HG03521 (cell line): ENCODE data around the gene DRAM1.
"Not testable (repeated sequence)": the region's sequence is repeated elsewhere in the genome, so short reads cannot be mapped to it uniquely, and the experiment has no call there.

Experiments used
- ATAC-seq: cut with Tn5 transposase; IDR thresholded peaks from one replicate; pipeline ENCODE4 v1.9.1; 2021; ENCODE audit warnings: mild to moderate bottlenecking, moderate library complexity; ENCODE audit not compliant: unreplicated experiment

The DRAM1 gene

GRCh38 chr12:101858361-101858760, 19.0 kb upstream of the DRAM1 start:
- ATAC-seq, result no peak

- ATAC-seq, result peak; percentile 36
Observed at GRCh38 chr12:101859664-101860607, 17.4 kb upstream of the DRAM1 start.

DNA sequence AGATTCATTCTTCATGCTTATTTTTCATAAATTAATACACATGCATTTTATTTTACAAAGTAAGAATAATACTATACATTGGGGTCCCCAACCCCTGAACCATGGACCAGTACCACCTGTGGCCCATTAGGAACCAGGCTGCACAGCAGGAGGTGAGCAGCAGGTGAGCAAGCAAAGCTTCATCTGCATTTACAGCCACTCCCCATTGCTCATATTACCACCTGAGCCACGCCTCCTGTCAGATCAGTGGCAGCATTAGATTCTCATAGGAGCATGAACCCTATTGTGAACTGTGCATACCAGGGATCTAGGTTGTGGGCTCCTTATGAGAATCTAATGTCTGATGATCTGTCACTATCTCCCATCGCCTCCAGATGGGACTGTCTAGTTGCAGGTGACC, 15.7 kb upstream of the DRAM1 start:
- not testable (repeated sequence) for ATAC-seq

DNA sequence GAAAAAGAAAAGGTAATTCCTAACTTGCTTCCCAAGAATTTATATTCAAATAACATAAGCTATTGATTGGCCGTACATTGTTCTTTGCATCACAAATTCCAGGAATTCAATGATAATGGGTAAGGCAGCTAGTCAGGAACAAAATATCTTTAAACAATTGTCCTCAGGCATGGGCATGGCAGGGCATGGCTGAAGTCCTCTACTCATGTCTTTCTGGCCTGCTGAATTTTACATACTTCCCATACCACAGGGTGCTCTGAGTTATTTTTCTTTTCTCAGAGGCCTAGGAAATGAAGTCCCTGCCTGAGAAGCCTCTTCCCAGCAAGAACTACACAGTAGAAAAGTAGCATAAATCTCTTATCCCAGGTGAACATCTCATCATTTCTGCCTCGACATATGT, 15.1 kb upstream of the DRAM1 start:
- no peak for ATAC-seq

GRCh38 chr12:101863981-101864380, 13.4 kb upstream of the DRAM1 start:
- ATAC-seq, result no peak

DNA sequence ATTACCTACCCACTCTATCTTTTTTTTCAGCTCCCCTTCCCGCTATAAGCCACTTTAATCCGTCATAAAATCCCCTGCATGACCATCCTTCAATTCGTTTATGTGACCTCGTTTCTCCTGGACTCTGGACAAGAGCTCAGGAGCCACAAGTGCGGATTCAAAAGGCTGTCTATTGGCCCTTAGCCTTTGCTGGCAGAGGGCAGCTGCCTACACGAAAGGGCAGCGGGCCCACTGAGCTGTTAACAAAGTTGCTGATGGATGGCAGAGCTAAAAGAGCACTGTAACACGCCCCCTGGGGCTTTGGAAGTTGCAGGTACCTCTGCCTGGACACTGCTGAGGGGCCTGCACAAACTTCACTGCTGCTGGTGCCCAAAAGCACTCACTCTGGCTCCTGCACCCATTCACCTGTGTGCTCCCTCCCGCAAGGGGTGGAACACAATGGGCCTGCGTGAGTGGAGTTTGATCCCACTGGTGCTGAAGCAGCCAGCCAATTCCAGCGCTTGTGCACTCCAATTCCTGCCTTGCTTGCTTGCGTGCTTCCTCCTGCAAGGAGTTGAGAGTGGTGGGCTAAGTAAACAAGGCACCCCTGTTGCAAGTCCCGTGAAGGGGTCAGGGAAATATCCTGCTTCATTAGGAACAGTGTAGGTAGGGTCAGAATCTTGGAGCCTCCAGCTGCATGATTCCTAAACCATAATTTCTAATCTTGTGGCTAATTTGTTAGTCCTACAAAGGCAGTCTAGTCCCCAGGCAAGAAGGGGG, 10.6 kb upstream of the DRAM1 start:
- no peak for ATAC-seq

DNA sequence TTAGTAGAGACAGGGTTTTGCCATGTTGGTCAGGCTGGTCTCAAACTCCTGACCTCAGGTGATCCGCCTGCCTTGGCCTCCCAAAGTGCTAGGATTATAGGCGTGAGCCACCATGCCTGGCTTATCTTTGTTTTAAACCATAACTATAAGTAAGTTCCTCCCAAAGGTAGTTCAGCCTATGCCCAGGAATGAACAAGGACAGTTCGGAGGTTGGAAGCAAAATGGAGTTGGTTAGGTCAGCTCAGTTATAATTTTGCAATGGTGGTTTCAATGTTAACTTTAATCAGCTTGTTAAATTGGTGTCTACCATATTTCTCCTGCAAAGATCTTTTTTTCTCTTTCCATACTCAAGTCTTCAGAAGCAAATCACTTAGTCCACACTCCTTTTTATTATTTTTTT, 9.8 kb upstream of the DRAM1 start:
- ATAC-seq, result not testable (repeated sequence)

GRCh38 chr12:101870925-101871324, 6.5 kb upstream of the DRAM1 start:
- no peak for ATAC-seq

DNA sequence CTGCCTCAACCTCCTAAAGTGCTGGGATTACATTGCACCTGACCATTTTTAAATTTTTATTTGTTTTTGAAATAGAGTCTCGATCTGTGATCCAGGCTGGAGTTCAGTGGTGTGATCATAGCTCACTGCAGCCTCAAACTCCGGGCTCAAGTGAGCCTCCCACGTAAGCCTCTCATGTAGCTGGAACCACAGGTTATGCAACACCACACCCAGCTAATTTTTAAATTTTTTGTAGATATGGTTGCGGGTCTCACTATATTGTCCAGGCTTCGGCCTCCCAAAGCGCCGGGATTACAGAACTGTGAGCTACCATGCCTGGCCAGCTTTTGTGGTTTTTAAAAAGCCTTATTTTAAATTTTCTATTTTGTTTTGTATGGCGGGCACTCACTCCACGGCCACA, 2.2 kb upstream of the DRAM1 start:
- no peak for ATAC-seq

DNA sequence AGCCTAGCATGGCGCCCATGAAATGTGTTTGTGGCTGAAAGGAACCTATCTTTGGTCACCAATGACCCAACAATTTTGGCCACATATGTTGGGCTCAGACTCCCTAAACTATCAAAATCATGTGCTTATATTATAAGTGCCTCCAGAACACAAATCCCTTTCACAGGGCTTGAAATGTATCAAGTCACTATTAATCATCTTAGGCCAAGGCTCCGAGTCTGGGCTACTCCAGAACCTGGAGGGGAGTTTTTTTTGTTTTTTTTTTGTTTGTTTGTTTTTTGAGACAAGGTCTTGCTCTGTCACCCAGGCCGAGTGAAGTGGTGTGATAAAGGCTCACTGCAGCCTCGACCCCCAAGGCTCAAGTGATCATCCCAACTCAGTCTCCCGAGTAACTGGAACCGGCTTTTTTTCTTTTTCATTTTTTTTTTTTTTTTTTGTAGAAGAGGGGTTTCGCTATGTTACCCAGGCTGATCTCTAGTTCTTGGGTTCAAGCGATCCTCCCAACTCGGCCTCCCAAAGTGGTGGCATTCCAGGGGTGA, 989 bp upstream of the DRAM1 start:
- ATAC-seq, result no peak

- peak; percentile 2 for ATAC-seq
Observed at GRCh38 chr12:101877806-101878242, 444 bp downstream of the DRAM1 start.

DNA sequence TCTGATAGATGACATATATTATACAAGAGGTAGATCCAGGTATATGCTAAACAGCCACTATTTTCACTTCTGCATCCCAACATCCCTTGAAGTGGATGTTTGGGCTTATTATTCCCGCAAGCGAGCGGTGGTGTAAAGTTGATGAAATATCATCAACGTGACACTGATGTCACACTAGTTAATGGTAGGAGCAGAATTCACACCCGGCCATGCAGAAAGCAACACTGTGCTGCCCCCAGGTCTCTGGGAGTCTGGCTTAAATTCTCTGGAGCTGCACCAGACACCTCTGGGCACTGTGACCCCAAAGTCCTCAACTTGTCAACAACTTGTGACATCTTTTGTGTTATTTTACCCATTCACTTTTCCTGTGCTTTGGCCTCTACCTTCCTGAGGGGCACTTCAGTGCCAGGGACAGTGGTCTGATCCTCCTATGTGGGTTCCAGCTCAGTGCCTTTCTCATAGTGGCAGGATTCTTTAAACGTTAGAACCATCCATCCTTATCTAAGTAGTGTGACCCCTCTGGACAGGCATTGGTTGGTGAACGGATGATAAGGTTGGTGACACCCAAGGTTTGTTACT, 952 bp downstream of the DRAM1 start:
- no peak for ATAC-seq

DNA sequence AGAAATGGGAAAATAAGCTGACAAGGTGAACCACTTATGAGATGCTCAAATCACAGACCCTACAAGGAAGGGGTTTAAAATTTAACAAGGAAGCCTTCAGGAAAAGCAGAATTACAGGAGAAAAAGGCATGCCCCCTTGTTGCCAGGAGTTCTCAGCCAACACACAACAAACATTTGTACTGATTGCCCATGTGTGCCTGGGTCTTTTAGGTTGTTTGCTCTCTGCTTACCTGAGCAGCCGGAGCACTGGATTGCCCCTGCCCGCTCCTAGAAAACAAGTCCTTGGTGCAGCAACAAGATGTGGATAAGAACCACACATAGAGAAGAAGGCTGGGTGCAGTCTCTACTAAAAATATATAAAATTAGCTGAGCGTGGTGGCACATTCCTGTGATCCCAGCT, 3.4 kb downstream of the DRAM1 start:
- no peak for ATAC-seq

DNA sequence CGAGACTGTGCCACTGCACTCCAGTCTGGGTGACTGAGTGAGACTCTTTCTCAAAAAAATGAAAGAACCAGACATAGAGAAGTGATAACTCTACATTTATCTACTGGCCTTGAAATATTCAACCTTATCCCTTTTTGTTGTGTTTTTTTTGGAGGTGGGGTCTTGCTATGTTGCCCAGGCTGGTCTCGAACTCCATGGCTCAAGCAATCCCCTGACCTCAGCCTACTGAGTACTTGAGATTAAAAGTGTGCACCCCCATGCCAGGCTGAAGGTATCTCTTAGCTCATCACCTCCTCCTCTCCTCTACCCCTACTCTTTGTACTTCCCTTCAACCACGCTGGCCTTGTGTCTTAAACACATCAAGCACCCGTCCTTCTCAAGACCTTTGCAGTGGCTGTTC, 3.8 kb downstream of the DRAM1 start:
- no peak for ATAC-seq

GRCh38 chr12:101884174-101884573, 6.8 kb downstream of the DRAM1 start:
- ATAC-seq, result no peak

DNA sequence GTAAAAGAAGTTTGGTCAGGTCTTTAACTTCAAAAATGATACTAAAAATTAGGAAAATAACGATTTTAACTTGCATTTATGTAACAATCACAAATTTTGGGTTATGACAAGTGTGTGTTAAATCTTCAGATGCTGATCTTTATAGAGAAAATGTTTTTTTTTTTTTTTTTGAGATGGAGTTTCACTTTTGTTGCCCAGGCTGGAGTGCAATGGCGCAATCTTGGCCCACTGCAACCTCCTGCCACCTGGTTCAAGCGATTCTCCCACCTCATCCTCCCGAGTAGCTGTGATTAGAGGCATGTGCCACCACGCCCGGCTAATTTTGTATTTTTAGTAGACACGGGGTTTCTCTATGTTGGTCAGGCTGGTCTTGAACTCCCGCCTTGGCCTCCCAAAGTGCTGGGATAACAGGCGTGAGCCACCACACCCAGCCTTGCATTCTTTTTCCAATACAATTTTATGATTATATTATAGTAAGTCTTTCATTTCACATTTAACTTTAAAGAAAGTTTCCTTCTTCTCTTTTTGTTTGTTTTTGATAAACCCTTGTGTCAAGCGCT, 7.5 kb downstream of the DRAM1 start:
- not testable (repeated sequence) for ATAC-seq

- ATAC-seq, result peak; percentile 62
Observed at GRCh38 chr12:101885912-101886561, 8.7 kb downstream of the DRAM1 start.

DNA sequence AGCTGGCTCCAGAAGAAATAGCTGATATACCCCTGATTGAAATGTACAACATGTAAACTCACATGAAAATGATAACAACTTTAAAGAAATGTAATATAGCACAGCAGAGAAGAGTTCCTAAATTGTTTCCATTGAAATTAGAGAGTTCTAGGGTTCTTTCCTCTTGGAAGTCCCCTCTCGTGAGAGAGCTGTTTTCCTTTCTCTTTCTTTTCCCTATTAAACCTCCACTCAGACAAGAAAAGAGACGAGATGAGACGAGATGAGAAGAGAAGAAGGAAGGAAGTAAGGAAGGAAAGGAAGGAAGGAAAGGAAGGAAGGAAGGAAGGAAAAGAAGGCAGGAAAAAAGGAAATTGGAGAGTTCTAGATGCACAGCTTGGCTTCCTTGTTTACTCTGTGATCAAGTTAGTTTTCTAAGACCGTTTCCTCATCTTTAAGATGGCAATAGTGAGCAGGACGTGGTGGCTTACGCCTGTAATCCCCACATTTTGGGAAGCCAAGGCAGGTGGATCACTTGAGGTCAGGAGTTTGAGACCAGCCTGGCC, 11.9 kb downstream of the DRAM1 start:
- no peak for ATAC-seq

GRCh38 chr12:101891462-101891971, 14.1 kb downstream of the DRAM1 start:
- ATAC-seq, result peak; percentile 70

DNA sequence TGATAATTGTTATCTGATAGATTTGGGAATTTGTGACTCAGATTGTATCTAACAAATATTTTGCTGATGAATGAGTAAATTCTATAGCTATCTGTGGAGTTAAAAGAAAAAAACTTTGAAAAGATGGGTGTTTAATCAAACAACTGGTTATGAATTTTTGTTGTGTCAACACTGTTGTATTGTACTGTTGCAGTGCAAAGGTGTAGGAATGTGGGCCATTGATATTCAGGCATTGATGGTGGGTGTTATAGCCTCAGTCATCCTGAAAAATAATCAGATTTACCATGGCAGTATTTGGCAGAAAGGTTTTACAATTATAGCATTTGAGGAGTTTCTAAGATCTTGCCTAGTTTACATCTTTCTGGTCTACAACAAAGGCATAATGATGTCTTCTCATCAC, 15.4 kb downstream of the DRAM1 start:
- no peak for ATAC-seq
